Vagina (tissue), 2 donors: ENCODE measurements around the gene LRCH1. TPM values are rescaled to one million over a fixed set of nuclear protein-coding genes. Genes with fewer than 3 reads are reported as not detected.

Experiments used
- DNase-seq, 2 donors: peaks; one replicate each; pipeline ENCODE4 v3.0.0-alpha.2; 2017; ENCODE audit errors: extremely low spot score in 2 of 2
- H3K27ac ChIP-seq: fragments of 200-600 bp; sonication (generic); one replicate; pipeline ENCODE4 v1.5.1; 2019
- H3K27me3 ChIP-seq: fragments of 200-600 bp; sonication (generic); one replicate; pipeline ENCODE4 v1.5.1; 2019
- H3K36me3 ChIP-seq, 2 donors: fragments of 200-600 bp; sonication (generic); one replicate each; pipeline ENCODE4 v1.5.1; 2017 to 2019
- H3K4me1 ChIP-seq: fragments of 200-600 bp; sonication (generic); one replicate; pipeline ENCODE4 v1.5.1; 2019
- H3K4me3 ChIP-seq, 2 donors: fragments of 200-600 bp; sonication (generic); 1 replicate in 1 of 2; 2 replicates in 1 of 2; pipeline ENCODE4 v1.5.1; 2016 to 2019
- H3K9me3 ChIP-seq: fragments of 200-600 bp; sonication (generic); one replicate; pipeline ENCODE4 v1.5.1; 2019
- POLR2A ChIP-seq, 2 donors: fragments of 450-650 bp; IDR thresholded peaks; one replicate each; pipeline ENCODE4 v1.6.1; 2017; ENCODE audit warnings: antibody characterized with exemption in 2 of 2, mild to moderate bottlenecking in 2 of 2, moderate library complexity in 2 of 2
- POLR2AphosphoS5 ChIP-seq, 2 donors: sonication (generic); formaldehyde crosslinking; IDR thresholded peaks; one replicate each; pipeline ENCODE4 v1.9.0; 2017; ENCODE audit warnings: antibody characterized with exemption in 2 of 2, mild to moderate bottlenecking in 2 of 2, low read depth in 1 of 2; ENCODE audit not compliant: insufficient read depth in 1 of 2
- intact Hi-C: fragments of 100-400 bp; cut with DNase I; formaldehyde crosslinking; loops from one replicate; pipeline ENCODE4 v1.15.1; 2023
- total RNA-seq: library from RNA; depleted of rRNA; stranded (reverse); fragments of >200 nt; gene quantifications from one replicate; pipeline ENCODE4 v1.2.3, GENCODE V29; 2016
- TF ChIP-seq, protein P1 (sequence below), 3 experiments: fragments of 450-650 bp in 2 of 3; fragments of 200-600 bp in 1 of 3; sonication (generic) in 1 of 3; IDR thresholded peaks; one replicate each; pipeline ENCODE4 v1.5.1; 2017 to 2019; ENCODE audit warnings: antibody characterized with exemption in 3 of 3, mild to moderate bottlenecking in 2 of 3, moderate library complexity in 2 of 3

Gene LRCH1
- total RNA-seq, 1 donor from 2014 or later = 21.4 TPM

- no peak for DNase-seq
- Histone ChIP-seq H3K4me1 (no peaks in the 10 kb centered on the region), H3K27ac (no peak overlapping the region), H3K4me3 (no peak overlapping the region), H3K9me3 (no peaks in the 10 kb centered on the region), H3K27me3 (no peaks in the 10 kb centered on the region), H3K36me3 (peaks cover 0 to 5% of the 10 kb centered on the region in 2 donors)
- intact Hi-C loops = no loop called here
- no peak for TF ChIP-seq POLR2AphosphoS5 (IDR thresholded peaks at IDR 0.05; ENCODE audit: insufficient read depth in 1 of 2, low read depth in 1 of 2)
- TF ChIP-seq POLR2A (IDR thresholded peaks at IDR 0.05) = no peak
- TF ChIP-seq, protein P1, sequence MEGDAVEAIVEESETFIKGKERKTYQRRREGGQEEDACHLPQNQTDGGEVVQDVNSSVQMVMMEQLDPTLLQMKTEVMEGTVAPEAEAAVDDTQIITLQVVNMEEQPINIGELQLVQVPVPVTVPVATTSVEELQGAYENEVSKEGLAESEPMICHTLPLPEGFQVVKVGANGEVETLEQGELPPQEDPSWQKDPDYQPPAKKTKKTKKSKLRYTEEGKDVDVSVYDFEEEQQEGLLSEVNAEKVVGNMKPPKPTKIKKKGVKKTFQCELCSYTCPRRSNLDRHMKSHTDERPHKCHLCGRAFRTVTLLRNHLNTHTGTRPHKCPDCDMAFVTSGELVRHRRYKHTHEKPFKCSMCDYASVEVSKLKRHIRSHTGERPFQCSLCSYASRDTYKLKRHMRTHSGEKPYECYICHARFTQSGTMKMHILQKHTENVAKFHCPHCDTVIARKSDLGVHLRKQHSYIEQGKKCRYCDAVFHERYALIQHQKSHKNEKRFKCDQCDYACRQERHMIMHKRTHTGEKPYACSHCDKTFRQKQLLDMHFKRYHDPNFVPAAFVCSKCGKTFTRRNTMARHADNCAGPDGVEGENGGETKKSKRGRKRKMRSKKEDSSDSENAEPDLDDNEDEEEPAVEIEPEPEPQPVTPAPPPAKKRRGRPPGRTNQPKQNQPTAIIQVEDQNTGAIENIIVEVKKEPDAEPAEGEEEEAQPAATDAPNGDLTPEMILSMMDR (IDR thresholded peaks at IDR 0.05) = no peak
These were observed 190.2 kb downstream of the LRCH1 start for GRCh38 chr13:46743191-46743590.

DNA sequence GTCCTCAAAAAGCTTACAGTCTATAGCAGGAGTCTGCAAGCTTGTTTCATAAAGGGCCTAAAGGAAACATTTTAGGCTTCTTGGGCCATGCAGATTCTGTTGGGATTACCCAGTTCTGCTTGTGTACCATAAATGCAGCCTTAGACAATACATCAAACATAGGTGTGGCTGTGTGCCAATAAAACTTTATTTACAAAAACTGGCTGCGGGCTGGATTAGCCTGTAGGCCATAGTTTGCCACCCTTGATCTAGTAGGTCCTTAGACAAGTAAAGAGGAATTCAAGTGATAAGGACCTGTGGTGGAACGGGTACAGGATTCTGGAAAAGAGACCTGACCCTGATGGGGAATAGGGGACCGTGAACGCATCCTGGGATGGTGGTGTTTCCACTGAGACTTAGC is 192.1 kb downstream of the LRCH1 start:
- intact Hi-C loops = no loop called here
- Histone ChIP-seq H3K4me3 (no peak overlapping the region), H3K27me3 (no peaks in the 10 kb centered on the region), H3K9me3 (no peaks in the 10 kb centered on the region), H3K36me3 (peaks cover 0 to 11% of the 10 kb centered on the region in 2 donors), H3K4me1 (no peaks in the 10 kb centered on the region), H3K27ac (no peak overlapping the region)
- TF ChIP-seq POLR2A (IDR thresholded peaks at IDR 0.05) = no peak
- TF ChIP-seq POLR2AphosphoS5 (IDR thresholded peaks at IDR 0.05; ENCODE audit: insufficient read depth in 1 of 2, low read depth in 1 of 2) = no peak
- TF ChIP-seq, protein P1 (IDR thresholded peaks at IDR 0.05) = no peak
- DNase-seq = no peak

- intact Hi-C loops = no loop called here
These were observed 192.7 kb downstream of the LRCH1 start for GRCh38 chr13:46745706-46746105.

DNA sequence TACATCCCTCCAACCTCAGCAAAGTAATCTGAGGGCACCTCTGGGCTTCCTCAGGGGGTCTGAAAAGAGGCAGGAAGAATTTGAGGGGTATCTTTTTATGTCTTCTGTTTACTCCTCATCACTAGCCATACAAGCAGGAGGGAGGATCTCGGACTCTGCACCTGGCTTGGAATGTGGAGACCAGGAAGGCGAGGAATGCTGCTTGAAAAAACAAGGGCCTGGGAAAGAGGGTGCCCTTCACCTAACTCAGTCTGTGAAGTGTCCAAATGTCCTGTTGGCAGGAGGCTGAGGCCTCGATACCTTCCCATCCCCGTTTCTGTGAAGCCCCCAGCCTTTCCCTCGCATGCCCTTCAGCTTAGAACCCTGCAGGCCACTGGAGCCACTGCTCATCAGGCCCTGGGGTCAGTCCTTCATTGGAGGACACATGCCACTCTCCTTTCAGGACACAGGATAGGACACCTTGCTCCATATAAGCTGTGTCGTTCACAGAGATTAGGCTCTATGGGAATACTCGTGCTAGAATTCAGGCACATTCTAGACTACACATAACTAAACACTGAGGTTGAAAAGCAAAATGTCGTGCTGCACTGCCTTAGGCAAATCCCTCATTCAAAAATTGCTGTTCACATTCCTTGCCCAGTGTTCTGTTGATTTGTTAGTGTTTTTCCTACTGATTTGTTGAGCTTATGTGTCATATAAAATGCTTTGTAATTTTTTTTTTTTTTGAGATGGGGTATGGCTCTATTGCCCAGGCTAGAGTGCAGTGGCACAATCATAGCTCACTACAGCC is 194.3 kb downstream of the LRCH1 start:
- H3K4me3 ChIP-seq = no peak overlapping the region
- peaks cover 0 to 16% of the 10 kb centered on the region in 2 donors for H3K36me3 ChIP-seq
- intact Hi-C loops = no loop called here
- TF ChIP-seq POLR2AphosphoS5 (IDR thresholded peaks at IDR 0.05; ENCODE audit: insufficient read depth in 1 of 2, low read depth in 1 of 2) = no peak
- H3K27me3 ChIP-seq = no peaks in the 10 kb centered on the region
- H3K4me1 ChIP-seq = no peaks in the 10 kb centered on the region
- H3K9me3 ChIP-seq = no peaks in the 10 kb centered on the region
- no peak overlapping the region for H3K27ac ChIP-seq
- no peak for DNase-seq

More at GRCh38 chr13:46745706-46746105, 192.7 kb downstream of the LRCH1 start:
- no peak overlapping the region for H3K4me3 ChIP-seq
- no peaks in the 10 kb centered on the region for H3K27me3 ChIP-seq
- TF ChIP-seq, protein P1 (IDR thresholded peaks at IDR 0.05) = no peak
- no peak overlapping the region for H3K27ac ChIP-seq
- H3K4me1 ChIP-seq = no peaks in the 10 kb centered on the region
- H3K36me3 ChIP-seq = peaks cover 0 to 18% of the 10 kb centered on the region in 2 donors
- no peak for DNase-seq
- no peaks in the 10 kb centered on the region for H3K9me3 ChIP-seq

DNA sequence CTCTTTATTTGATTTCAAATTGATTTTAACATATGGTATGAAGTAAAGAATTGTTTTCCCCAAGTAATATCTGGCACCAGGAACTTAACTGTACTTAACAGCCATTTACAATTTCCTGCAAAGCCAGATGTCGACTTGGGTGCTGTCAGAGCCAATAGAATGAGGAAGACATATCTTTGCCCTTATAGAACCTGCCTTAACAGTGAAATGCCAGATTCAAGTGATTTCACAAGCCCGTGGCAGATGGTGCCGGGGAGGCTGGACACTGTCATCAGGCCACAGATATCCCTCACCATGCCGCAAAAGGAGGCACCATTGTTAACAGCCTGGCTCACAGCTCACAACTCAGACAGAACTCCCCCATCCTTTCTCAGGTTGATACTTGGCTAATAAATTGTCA is 195.3 kb downstream of the LRCH1 start:
- Histone ChIP-seq H3K4me3 (no peak overlapping the region), H3K4me1 (no peaks in the 10 kb centered on the region), H3K27me3 (no peaks in the 10 kb centered on the region), H3K36me3 (peaks cover 0 to 16% of the 10 kb centered on the region in 2 donors), H3K27ac (no peak overlapping the region), H3K9me3 (no peaks in the 10 kb centered on the region)
- DNase-seq = no peak
- no peak for TF ChIP-seq POLR2A (IDR thresholded peaks at IDR 0.05)
- intact Hi-C loops = no loop called here

GRCh38 chr13:46749951-46750350 is 197.0 kb downstream of the LRCH1 start:
- peaks cover 0 to 16% of the 10 kb centered on the region in 2 donors for H3K36me3 ChIP-seq
- intact Hi-C loops = no loop called here

More at GRCh38 chr13:46749951-46750350, 197.0 kb downstream of the LRCH1 start:
- Histone ChIP-seq H3K27me3 (no peaks in the 10 kb centered on the region), H3K4me1 (no peaks in the 10 kb centered on the region), H3K27ac (no peak overlapping the region), H3K4me3 (no peak overlapping the region), H3K9me3 (no peaks in the 10 kb centered on the region)
- DNase-seq = no peak
- TF ChIP-seq POLR2A (IDR thresholded peaks at IDR 0.05) (no peak), POLR2AphosphoS5 (IDR thresholded peaks at IDR 0.05; ENCODE audit: insufficient read depth in 1 of 2, low read depth in 1 of 2) (no peak)
- TF ChIP-seq, protein P1 (IDR thresholded peaks at IDR 0.05) = no peak
